ENCODE measurements around the gene KRT76. TPM values are rescaled to one million over a fixed set of nuclear protein-coding genes. Genes with fewer than 3 reads are reported as not detected.

Gene KRT76
- total RNA-seq, 1 donor from 2014 or later = not detected

DNA sequence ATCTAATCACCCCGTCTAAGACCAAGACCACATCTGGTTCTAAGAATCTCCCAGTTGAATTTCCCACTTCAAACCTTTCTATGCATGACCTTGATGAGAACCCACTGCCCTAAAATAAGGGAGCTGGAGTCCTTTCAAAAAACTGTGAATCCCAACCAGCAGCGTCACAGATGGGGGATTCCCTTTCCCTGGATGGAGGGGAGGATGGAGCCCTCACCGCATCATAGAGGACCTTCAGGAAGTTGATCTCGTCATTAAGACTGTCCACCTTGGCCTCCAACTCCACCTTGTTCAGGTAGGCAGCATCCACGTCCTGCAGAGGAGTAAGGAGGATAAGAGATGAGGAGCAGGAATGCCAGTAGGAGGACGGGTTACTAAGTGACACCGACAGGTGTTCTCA lies 32.0 kb upstream of the KRT76 start:
- peaks cover 50% of the 10 kb centered on the region for H3K27me3 Mint-ChIP-seq (ENCODE audit: unreplicated experiment)
- H3K9me3 Mint-ChIP-seq (ENCODE audit: unreplicated experiment) = no peaks in the 10 kb centered on the region
- H3K27ac Mint-ChIP-seq (ENCODE audit: unreplicated experiment) = no peak overlapping the region
- TF ChIP-seq, protein P1, sequence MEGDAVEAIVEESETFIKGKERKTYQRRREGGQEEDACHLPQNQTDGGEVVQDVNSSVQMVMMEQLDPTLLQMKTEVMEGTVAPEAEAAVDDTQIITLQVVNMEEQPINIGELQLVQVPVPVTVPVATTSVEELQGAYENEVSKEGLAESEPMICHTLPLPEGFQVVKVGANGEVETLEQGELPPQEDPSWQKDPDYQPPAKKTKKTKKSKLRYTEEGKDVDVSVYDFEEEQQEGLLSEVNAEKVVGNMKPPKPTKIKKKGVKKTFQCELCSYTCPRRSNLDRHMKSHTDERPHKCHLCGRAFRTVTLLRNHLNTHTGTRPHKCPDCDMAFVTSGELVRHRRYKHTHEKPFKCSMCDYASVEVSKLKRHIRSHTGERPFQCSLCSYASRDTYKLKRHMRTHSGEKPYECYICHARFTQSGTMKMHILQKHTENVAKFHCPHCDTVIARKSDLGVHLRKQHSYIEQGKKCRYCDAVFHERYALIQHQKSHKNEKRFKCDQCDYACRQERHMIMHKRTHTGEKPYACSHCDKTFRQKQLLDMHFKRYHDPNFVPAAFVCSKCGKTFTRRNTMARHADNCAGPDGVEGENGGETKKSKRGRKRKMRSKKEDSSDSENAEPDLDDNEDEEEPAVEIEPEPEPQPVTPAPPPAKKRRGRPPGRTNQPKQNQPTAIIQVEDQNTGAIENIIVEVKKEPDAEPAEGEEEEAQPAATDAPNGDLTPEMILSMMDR (IDR thresholded peaks at IDR 0.05) = no peak
- DNase-seq (ENCODE audit: extremely low spot score, unreplicated experiment) = no peak
- no peaks in the 10 kb centered on the region for H3K4me1 Mint-ChIP-seq (ENCODE audit: unreplicated experiment)
- no peak overlapping the region for H3K4me3 Mint-ChIP-seq (ENCODE audit: unreplicated experiment)
- H3K36me3 Mint-ChIP-seq (ENCODE audit: unreplicated experiment) = no peaks in the 10 kb centered on the region

DNA sequence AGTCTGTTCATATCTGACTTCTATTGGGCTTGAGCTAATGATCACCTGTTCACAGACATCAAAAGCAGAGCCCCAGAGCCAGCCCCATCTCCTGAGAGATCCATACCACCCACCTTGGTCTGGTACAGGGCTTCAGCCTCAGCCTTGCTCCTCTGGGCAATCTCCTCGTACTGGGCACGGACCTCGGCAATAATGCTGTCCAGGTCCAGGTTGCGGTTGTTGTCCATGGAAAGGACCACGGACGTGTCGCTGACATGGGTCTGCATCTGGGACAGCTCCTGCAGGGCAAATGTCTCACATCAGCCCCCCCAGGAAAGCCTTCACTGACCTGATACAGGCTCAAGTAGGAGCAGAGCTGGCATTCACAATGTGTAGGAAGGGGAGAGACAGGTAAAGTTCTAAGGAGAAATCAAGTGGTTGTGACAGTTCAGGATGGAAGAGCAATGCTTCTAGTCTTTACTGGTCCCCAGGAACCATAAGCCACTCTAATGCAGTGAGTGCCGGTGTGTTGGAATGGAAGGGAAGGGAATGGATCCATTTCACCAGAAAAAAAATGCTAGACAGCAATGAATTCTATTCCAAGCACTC lies 31.5 kb upstream of the KRT76 start:
- no peak overlapping the region for H3K27ac Mint-ChIP-seq (ENCODE audit: unreplicated experiment)
- no peaks in the 10 kb centered on the region for H3K9me3 Mint-ChIP-seq (ENCODE audit: unreplicated experiment)
- no peak overlapping the region for H3K4me3 Mint-ChIP-seq (ENCODE audit: unreplicated experiment)
- peaks cover 51% of the 10 kb centered on the region for H3K27me3 Mint-ChIP-seq (ENCODE audit: unreplicated experiment)
- TF ChIP-seq, protein P1 (IDR thresholded peaks at IDR 0.05) = no peak
- no peaks in the 10 kb centered on the region for H3K36me3 Mint-ChIP-seq (ENCODE audit: unreplicated experiment)
- no peaks in the 10 kb centered on the region for H3K4me1 Mint-ChIP-seq (ENCODE audit: unreplicated experiment)
- DNase-seq (ENCODE audit: extremely low spot score, unreplicated experiment) = no peak

DNA sequence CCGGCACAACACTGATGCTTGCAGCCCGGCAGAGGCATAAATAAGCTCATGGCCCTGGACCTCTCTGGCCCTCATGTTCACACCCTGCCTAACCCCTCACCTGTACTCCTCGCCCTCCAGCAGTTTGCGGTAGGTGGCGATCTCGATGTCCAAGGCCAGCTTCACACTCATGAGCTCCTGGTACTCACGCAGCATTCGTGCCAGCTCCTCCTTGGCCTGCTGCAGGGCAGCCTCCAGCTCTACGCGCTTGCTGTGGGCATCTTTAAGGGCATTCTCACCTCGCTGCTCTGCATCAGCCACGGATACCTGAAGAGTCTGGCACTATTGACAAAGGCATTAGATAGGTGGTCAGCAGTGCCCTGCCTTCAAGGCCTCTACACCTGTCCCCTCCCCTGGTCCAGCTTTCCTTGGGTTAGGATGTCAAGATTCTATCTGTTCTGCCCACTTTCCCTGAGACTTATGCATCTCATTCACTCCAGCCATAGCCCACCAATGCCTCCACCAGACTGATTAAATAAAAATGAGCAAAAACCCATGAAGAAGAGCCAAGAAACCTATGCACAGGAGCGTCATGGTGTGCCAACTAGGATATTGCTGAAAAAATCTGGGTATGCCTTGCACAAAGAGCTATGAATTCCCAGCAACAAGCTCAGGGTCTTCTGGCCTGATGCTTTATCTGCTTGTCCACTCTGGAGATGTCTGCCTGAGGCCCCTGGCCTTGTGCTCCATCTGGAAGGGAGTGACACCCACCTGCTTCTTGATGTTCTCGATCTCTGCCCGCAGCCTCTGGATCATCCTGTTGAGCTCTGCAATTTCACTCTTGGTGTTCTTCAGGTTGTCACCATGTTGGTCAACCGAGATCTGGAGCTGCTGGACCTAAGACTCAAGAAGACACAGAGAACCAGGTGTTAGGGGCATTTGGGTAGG lies 30.7 kb upstream of the KRT76 start:
- Mint-ChIP-seq H3K9me3 (ENCODE audit: unreplicated experiment) (no peaks in the 10 kb centered on the region), H3K4me3 (ENCODE audit: unreplicated experiment) (no peak overlapping the region), H3K36me3 (ENCODE audit: unreplicated experiment) (no peaks in the 10 kb centered on the region), H3K27me3 (ENCODE audit: unreplicated experiment) (peaks cover 59% of the 10 kb centered on the region), H3K4me1 (ENCODE audit: unreplicated experiment) (no peaks in the 10 kb centered on the region), H3K27ac (ENCODE audit: unreplicated experiment) (no peak overlapping the region)
- TF ChIP-seq, protein P1 (IDR thresholded peaks at IDR 0.05) = no peak
- DNase-seq (ENCODE audit: extremely low spot score, unreplicated experiment) = no peak

DNA sequence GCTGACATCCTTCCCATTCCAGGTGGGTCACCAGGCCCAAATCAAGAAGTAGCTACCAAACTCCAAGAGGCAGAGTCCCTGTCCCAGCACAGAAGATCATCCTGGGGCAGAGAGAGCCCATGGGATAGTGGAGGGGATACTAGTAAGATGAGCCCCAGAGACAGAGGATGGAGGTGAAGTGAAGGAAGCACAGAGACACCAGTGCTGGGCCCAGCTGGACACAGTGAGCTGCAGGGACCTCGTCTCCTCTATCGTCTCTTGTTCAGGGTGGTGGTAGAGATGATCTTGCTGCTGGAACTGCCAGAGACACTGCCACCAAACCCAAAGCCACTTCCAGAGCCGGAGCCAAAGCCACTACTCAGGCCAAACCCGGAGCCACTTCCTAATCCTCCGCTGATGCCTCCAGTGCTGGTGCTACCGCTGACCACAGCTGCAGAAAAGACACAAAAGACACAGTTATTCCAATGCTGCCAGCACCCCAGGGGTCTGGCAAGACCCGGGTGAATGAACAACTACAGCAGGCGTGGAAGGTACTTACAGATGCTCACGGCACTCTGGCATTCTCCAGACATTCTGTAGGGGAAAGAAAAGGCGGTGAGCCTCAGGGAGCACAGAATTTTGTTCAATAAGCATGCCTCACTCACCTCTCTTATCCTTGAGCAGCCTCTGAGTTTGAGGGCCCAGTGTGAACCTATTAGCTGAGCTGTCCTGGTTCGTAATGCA lies 29.8 kb upstream of the KRT76 start:
- H3K4me1 Mint-ChIP-seq (ENCODE audit: unreplicated experiment) = no peaks in the 10 kb centered on the region
- TF ChIP-seq, protein P1 (IDR thresholded peaks at IDR 0.05) = no peak
- no peak for DNase-seq (ENCODE audit: extremely low spot score, unreplicated experiment)
- peaks cover 63% of the 10 kb centered on the region for H3K27me3 Mint-ChIP-seq (ENCODE audit: unreplicated experiment)
- H3K36me3 Mint-ChIP-seq (ENCODE audit: unreplicated experiment) = no peaks in the 10 kb centered on the region
- H3K9me3 Mint-ChIP-seq (ENCODE audit: unreplicated experiment) = no peaks in the 10 kb centered on the region
- H3K4me3 Mint-ChIP-seq (ENCODE audit: unreplicated experiment) = no peak overlapping the region
- H3K27ac Mint-ChIP-seq (ENCODE audit: unreplicated experiment) = no peak overlapping the region

Measured in osteocyte (in vitro differentiated cells).